Measurements from ENCODE around the gene TLL1.

Gene TLL1

DNA sequence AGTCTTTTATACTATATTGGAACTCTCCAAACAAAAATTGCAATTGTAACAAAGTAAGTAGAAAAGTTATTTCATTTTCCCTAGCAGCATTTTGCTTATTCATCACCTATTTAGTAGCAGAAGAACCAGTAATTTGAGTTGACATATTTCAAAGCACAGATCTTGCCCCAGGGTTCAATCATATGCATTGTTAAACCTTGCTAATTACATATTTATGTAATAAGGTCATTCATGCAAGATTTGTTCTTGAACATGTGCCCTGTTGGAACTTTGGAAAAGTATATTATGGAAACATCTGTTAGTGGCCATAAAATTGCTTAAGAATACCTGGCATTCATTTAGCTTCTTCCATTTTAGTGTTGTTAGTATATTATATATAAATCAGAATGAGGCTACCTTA lies 191.7 kb downstream of the TLL1 start:
- DNase-seq (ENCODE audit: low spot score) = no peak

- no peak for DNase-seq (ENCODE audit: low spot score)
Observed at GRCh38 chr4:166065324-166065723, 192.3 kb downstream of the TLL1 start.

GRCh38 chr4:166066936-166067335 lies 193.9 kb downstream of the TLL1 start:
- DNase-seq (ENCODE audit: low spot score) = no peak

DNA sequence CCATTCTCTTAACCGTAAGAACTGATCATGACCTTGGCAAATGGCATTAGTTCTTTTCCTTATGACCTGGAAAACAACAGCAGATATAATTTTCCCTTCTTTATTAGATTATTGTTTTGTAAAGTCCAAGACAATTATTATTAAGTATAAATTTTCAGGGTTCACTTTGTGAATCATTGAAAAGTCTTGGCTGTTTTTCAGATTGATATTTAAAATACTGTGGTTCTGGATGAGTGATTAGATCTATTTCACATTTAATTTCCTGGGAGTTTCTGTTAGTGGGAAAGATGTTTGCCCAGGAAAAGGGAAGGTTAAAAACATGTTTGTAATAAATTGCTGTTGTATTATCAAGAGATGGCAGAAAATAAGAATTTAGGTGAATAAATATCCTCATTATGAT lies 194.9 kb downstream of the TLL1 start:
- DNase-seq (ENCODE audit: low spot score) = no peak

DNA sequence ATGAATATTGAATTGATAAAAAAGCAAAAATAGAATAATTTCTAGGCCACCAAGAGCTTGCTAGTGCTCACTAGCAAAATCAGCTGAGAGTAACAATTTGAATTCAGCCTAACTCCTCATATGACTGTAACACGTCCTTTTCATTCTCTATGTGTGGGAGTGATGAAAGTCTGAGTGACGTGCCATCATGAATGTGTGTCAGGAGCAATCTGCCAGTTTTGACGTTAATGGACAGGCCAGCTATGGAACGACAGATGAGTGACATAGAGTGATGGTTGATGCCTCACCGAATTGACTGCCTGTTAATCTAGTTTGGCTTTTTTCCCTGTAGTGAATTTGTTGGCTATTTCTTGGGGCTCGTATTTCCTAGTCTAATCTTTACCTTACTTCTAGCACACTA lies 200.7 kb downstream of the TLL1 start:
- no peak for DNase-seq (ENCODE audit: low spot score)

GRCh38 chr4:166075599-166075998 lies 202.6 kb downstream of the TLL1 start:
- no peak for DNase-seq (ENCODE audit: low spot score)

DNA sequence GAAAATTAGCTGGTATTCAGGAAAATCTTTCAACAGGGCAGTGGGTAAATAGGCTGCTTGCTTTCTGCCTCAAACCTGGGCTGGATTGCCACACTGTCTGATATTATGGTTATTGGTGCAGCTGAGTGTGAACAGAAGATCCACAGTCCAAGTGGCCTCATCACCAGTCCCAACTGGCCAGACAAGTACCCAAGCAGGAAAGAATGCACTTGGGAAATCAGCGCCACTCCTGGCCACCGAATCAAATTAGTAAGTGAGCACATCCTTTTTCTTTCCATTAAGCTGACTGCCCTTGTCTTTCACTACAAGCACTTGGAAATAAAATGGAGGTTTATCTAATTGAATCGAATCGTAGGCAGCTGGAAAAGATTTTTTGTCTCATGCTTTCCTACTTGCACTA lies 204.7 kb downstream of the TLL1 start:
- DNase-seq (ENCODE audit: low spot score) = no peak

- DNase-seq (ENCODE audit: low spot score) = no peak
Observed at GRCh38 chr4:166078383-166078782, 205.3 kb downstream of the TLL1 start.

DNA sequence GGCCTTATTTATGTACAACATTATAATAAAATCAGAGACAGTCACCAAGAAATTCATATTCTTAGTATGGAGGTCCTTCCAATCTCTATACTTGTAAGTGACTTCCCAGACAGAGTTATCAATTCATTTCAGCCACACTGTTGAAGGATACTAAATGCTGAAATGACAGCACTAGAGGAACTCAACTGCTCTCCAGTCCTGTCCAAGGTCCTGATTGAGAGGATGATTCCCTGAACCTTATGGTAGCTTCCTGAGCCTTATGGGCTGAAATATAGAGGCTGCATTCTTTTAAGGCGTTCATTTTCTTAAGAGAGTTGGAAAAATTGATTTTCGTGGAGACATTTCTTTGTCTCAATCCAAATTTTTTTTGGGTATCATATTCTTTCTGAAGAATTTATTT lies 205.9 kb downstream of the TLL1 start:
- DNase-seq (ENCODE audit: low spot score) = no peak

GRCh38 chr4:166087569-166087968 lies 214.5 kb downstream of the TLL1 start:
- DNase-seq (ENCODE audit: low spot score) = no peak

DNA sequence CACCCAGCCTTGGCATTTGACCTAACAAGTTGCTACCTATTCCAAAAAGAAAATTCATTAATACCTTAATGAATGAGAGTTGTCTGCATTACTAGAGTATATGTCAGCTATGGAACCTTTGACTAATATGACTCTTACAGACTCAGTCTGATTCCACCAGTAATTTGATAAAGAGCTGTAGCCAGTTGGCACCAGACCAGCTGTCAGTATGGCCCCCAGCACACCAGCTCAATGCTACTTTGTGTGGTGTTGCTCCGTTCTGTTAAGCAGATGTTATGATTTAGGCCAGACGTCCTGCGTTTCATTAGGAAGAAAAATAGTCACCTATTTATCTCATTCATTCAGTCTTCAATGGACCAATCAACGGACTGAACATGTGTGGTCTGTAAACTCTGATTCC lies 215.5 kb downstream of the TLL1 start:
- no peak for DNase-seq (ENCODE audit: low spot score)

GRCh38 chr4:166091146-166091545 lies 218.1 kb downstream of the TLL1 start:
- no peak for DNase-seq (ENCODE audit: low spot score)

GRCh38 chr4:166091912-166092510 lies 219.0 kb downstream of the TLL1 start:
- no peak for DNase-seq (ENCODE audit: low spot score)

GRCh38 chr4:166092797-166093290 lies 219.8 kb downstream of the TLL1 start:
- DNase-seq (ENCODE audit: low spot score) = no peak

GRCh38 chr4:166104623-166105022 lies 231.6 kb downstream of the TLL1 start:
- DNase-seq (ENCODE audit: low spot score) = no peak

GRCh38 chr4:166121897-166122296 lies 248.9 kb downstream of the TLL1 start:
- DNase-seq (ENCODE audit: low spot score) = no peak

- DNase-seq (ENCODE audit: low spot score) = no peak
Observed at GRCh38 chr4:166123546-166123945, 250.5 kb downstream of the TLL1 start.

DNA sequence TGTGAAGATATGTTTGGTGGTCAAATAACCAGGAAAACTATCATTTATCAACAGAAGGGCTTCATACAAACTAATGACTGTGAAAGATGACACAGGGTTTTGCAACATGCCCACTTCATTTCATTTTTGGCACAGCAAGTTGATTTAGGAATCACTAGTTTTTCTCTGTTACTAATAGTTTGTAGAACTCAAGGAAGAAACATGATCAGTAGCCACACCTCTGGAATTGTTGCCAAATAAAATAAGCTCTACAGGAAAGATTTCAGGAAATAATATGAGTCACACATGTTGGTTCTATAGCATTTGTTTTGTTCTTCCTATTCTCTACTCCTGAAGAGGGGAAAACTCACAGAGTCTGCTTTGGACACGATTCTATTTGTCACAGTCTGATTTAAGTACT lies 255.4 kb downstream of the TLL1 start:
- DNase-seq (ENCODE audit: low spot score) = no peak

- no peak for DNase-seq (ENCODE audit: low spot score)
Observed at GRCh38 chr4:166134285-166134684, 261.2 kb downstream of the TLL1 start.

DNA sequence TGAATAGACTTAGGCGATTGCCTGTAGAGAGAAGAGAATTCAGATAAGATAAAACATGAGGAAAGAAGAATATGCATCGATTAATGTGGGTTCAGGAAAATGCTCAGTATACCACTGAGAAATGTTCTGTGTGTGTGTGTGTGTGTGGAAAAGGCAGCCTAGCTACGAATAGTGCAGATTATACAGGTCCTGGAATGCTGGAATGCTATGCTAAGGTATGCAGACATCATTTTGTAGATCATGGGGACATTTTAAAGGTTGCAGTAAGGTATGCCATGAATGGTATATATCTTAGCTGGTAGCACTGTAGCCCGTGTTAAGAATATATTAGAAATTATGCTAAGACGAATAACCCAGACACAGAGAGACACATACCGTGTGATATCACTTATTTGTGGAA lies 267.9 kb downstream of the TLL1 start:
- DNase-seq (ENCODE audit: low spot score) = no peak

GRCh38 chr4:166143227-166143626 lies 270.2 kb downstream of the TLL1 start:
- no peak for DNase-seq (ENCODE audit: low spot score)

DNA sequence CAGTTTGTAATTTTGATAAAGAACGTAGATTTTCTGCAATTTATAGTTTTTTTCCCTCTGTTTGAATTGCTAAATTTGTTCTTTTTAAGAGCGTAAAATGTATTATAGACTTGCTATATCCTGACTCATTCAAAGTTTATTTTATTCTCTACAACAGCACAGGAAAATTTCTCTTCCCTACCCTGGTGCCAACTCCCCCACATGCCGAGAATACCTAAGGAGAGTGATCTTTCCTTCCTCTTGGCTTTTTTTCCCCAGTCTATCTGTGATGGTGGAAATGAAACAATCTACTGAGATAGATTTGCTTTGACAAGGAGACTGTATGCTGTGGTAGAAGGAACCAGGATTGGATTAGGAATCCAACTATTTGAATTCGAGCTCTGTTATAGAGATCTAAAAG lies 271.6 kb downstream of the TLL1 start:
- no peak for DNase-seq (ENCODE audit: low spot score)

GRCh38 chr4:166146806-166147540 lies 273.9 kb downstream of the TLL1 start:
- DNase-seq (ENCODE audit: low spot score) = no peak
